Measurements from ENCODE around the gene RGS17.

- TF ChIP-seq CTCF (IDR thresholded peaks at IDR 0.05) (no peak), EZH2 (IDR thresholded peaks at IDR 0.05) (no peak)
These were observed 36.8 kb upstream of the RGS17 start for GRCh38 chr6:153167907-153168306.
